NOMO-1 treated with DMSO at 0.1 percent for 48 hours (cell line): ENCODE data around the gene CEBPG.

Source experiments
- DNase-seq: peaks from one replicate; lab custom pipeline; 2025; ENCODE audit not compliant: unreplicated experiment; lab: John Stamatoyannopoulos, UW

The CEBPG gene

GRCh38 chr19:33381101-33381500 is 7.6 kb downstream of the CEBPG start:
- no peak for DNase-seq

GRCh38 chr19:33382006-33382405 is 8.5 kb downstream of the CEBPG start:
- DNase-seq, result no peak

- DNase-seq, result no peak
Measured at GRCh38 chr19:33382982-33383381, 9.5 kb downstream of the CEBPG start.

- DNase-seq, result no peak
Measured at GRCh38 chr19:33383720-33384292, 10.3 kb downstream of the CEBPG start.

GRCh38 chr19:33384983-33385382 is 11.5 kb downstream of the CEBPG start:
- DNase-seq, result no peak

- DNase-seq, result no peak
Measured at GRCh38 chr19:33385956-33386355, 12.4 kb downstream of the CEBPG start.

GRCh38 chr19:33386361-33386858 is 12.9 kb downstream of the CEBPG start:
- no peak for DNase-seq

GRCh38 chr19:33387351-33388230 is 14.1 kb downstream of the CEBPG start:
- no peak for DNase-seq

GRCh38 chr19:33388231-33388724 is 14.8 kb downstream of the CEBPG start:
- no peak for DNase-seq

- no peak for DNase-seq
Measured at GRCh38 chr19:33388725-33389420, 15.4 kb downstream of the CEBPG start.

- no peak for DNase-seq
Measured at GRCh38 chr19:33389421-33390100, 16.1 kb downstream of the CEBPG start.

- peak; percentile 39 for DNase-seq
Measured at GRCh38 chr19:33390101-33390907, 16.8 kb downstream of the CEBPG start.

GRCh38 chr19:33390908-33391630 is 17.6 kb downstream of the CEBPG start:
- no peak for DNase-seq

- no peak for DNase-seq
Measured at GRCh38 chr19:33391631-33392249, 18.2 kb downstream of the CEBPG start.

- no peak for DNase-seq
Measured at GRCh38 chr19:33392341-33393285, 19.1 kb downstream of the CEBPG start.

GRCh38 chr19:33393286-33394005 is 19.9 kb downstream of the CEBPG start:
- no peak for DNase-seq

GRCh38 chr19:33394006-33394722 is 20.7 kb downstream of the CEBPG start:
- peak; percentile 74 for DNase-seq
